ENCODE results near the gene SPRED2. TPM values are rescaled to one million over a fixed set of nuclear protein-coding genes. Genes with fewer than 3 reads are reported as not detected.

The SPRED2 gene
- total and polyA plus RNA-seq, 8 donors, result 31.5 to 47.1 (median 40.4) TPM

DNA sequence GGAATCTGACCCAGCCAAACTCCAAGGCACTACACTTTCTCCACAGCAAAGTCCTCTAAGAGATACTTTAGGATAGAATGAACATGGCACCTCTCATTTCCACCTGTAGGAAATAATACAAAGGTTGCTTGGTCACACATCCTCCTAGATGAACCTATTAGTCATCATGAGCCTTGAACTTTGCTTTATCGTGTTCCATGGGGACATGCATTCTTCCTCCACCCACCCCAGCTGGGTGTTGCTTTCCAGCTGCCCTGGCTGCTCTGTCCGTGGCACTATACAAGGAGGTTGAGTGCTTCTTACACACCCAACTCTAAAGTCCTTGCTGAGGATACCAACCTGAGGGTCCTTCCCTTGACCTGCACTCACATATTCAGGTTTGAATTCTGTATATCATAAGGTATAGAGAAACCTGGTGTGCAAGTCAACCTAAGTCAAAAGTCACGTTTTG lies 52.7 kb downstream of the SPRED2 start:
- Histone ChIP-seq H3K27me3 (no peaks in the 10 kb centered on the region), H3K4me1 (peaks cover 33 to 72% of the 10 kb centered on the region in 2 donors), H3K9me3 (no peaks in the 10 kb centered on the region), H3K4me3 (no peak overlapping the region), H3K27ac (no peak overlapping the region), H3K36me3 (no peaks in the 10 kb centered on the region)
- ATAC-seq (no peak), DNase-seq (no peak)
- intact Hi-C loops (cut with DNase I), result no loop called here
- TF ChIP-seq, protein P1, sequence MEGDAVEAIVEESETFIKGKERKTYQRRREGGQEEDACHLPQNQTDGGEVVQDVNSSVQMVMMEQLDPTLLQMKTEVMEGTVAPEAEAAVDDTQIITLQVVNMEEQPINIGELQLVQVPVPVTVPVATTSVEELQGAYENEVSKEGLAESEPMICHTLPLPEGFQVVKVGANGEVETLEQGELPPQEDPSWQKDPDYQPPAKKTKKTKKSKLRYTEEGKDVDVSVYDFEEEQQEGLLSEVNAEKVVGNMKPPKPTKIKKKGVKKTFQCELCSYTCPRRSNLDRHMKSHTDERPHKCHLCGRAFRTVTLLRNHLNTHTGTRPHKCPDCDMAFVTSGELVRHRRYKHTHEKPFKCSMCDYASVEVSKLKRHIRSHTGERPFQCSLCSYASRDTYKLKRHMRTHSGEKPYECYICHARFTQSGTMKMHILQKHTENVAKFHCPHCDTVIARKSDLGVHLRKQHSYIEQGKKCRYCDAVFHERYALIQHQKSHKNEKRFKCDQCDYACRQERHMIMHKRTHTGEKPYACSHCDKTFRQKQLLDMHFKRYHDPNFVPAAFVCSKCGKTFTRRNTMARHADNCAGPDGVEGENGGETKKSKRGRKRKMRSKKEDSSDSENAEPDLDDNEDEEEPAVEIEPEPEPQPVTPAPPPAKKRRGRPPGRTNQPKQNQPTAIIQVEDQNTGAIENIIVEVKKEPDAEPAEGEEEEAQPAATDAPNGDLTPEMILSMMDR (IDR thresholded peaks at IDR 0.05), result no peak

DNA sequence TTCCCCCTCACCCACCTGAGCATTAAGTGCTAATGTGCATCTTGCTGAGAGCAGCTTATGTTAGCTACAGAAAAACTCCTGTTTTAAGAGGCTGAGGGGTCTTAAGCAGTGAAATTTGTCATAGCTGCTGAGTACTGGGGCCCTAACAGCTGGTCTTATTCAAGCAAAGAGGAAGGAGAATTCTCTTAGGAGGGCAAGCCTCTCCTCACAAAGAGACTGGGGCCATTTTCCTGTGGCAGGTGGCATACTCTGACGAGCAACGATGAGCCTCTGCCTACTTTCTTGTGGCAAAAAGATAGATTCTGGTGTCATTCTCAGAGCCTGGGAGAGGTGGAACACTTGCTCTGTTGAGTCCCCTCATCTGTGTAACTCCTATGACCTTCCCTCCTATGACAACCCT lies 53.2 kb downstream of the SPRED2 start:
- H3K27me3 ChIP-seq, result no peaks in the 10 kb centered on the region
- peaks cover 29 to 67% of the 10 kb centered on the region in 2 donors for H3K4me1 ChIP-seq
- H3K4me3 ChIP-seq, result no peak overlapping the region
- DNase-seq (no peak), ATAC-seq (no peak)
- no peaks in the 10 kb centered on the region for H3K36me3 ChIP-seq
- TF ChIP-seq, protein P1 (IDR thresholded peaks at IDR 0.05), result no peak
- H3K9me3 ChIP-seq, result no peaks in the 10 kb centered on the region
- no peak overlapping the region for H3K27ac ChIP-seq
- intact Hi-C loops (cut with DNase I), result no loop called here

- H3K4me1 ChIP-seq, result peaks cover 28 to 58% of the 10 kb centered on the region in 2 donors
- H3K27me3 ChIP-seq, result no peaks in the 10 kb centered on the region
- no peaks in the 10 kb centered on the region for H3K9me3 ChIP-seq
- ATAC-seq, result no peak
- H3K36me3 ChIP-seq, result no peaks in the 10 kb centered on the region
- no peak overlapping the region for H3K4me3 ChIP-seq
- intact Hi-C loops (cut with DNase I), result no loop called here
- no peak overlapping the region for H3K27ac ChIP-seq
- DNase-seq, result no peak
- TF ChIP-seq, protein P1 (IDR thresholded peaks at IDR 0.05), result no peak
These were observed 54.1 kb downstream of the SPRED2 start for GRCh38 chr2:65378290-65378689.

DNA sequence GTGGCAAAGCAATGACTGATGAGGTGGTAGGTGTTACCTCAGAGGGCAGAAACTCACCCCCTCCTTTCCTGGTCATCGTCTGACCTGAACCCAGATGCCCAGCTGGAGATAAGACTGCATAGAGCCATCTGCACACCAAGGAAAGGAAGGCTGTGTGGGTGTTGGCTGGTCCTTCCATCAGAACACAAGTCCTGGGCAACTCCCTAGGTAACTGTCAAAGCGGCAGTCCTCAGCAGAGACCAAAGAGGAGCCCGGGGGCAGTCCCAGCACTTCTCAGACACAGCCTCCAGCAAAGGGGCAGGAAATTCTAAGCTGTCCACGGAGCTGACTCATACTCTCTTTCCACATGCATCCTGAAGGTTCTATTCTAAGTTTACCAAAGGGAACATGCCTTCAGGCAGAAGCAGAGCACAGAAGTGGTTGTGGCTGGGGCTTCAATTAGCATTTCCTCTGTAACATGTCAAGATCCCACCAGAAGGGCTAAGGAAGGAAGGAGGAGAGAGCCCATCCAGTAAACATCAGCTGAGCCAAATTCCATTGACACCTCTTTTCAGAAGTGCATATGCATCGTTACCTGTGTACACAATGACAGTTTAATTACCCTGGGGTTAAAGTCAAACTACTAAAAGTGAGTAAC lies 54.7 kb downstream of the SPRED2 start:
- peak; percentile 70 for ATAC-seq
- TF ChIP-seq, protein P1 (IDR thresholded peaks at IDR 0.05), result no peak
- no peaks in the 10 kb centered on the region for H3K36me3 ChIP-seq
- no peaks in the 10 kb centered on the region for H3K27me3 ChIP-seq
- intact Hi-C loops (cut with DNase I), result no loop called here
- H3K4me3 ChIP-seq, result no peak overlapping the region
- H3K9me3 ChIP-seq, result no peaks in the 10 kb centered on the region
- peak overlapping the region in 1 of 2 donors; percentile 45 for H3K27ac ChIP-seq
- DNase-seq, result peak in 1 of 4 donors; percentile 57
- H3K4me1 ChIP-seq, result peaks cover 21 to 52% of the 10 kb centered on the region in 2 donors

DNA sequence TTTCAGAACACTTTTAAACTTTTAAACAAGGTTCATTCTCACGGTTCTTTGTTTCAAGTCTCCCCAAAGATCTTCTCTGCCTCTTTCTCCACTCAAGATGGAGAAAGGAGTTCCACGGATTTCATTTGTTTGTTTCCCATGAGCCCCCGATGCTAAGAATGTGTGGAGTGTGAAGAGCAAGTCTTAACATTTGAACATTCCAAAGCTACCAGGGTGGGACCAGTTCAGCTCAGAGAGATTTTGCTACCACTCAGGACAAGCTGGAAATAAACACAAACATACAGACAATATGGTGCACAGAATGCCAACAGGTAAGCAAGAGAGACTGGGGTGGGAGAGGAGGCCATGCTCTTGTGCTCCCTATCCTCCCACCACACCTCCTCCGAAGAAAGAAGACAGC lies 56.7 kb downstream of the SPRED2 start:
- DNase-seq (no peak), ATAC-seq (no peak)
- Histone ChIP-seq H3K4me3 (no peak overlapping the region), H3K4me1 (peaks cover 8 to 50% of the 10 kb centered on the region in 2 donors), H3K36me3 (no peaks in the 10 kb centered on the region), H3K27me3 (no peaks in the 10 kb centered on the region), H3K27ac (no peak overlapping the region), H3K9me3 (no peaks in the 10 kb centered on the region)
- TF ChIP-seq, protein P1 (IDR thresholded peaks at IDR 0.05), result no peak
- intact Hi-C loops (cut with DNase I), result no loop called here

Data from left lung (tissue), 10 donors.